ENCODE results near the gene KIF19. TPM values are rescaled to one million over a fixed set of nuclear protein-coding genes. Genes with fewer than 3 reads are reported as not detected.

The KIF19 gene
- total RNA-seq, 4 donors from 2014 or later: 0.65 to 0.91 (median 0.68) TPM; not detected in 1

DNA sequence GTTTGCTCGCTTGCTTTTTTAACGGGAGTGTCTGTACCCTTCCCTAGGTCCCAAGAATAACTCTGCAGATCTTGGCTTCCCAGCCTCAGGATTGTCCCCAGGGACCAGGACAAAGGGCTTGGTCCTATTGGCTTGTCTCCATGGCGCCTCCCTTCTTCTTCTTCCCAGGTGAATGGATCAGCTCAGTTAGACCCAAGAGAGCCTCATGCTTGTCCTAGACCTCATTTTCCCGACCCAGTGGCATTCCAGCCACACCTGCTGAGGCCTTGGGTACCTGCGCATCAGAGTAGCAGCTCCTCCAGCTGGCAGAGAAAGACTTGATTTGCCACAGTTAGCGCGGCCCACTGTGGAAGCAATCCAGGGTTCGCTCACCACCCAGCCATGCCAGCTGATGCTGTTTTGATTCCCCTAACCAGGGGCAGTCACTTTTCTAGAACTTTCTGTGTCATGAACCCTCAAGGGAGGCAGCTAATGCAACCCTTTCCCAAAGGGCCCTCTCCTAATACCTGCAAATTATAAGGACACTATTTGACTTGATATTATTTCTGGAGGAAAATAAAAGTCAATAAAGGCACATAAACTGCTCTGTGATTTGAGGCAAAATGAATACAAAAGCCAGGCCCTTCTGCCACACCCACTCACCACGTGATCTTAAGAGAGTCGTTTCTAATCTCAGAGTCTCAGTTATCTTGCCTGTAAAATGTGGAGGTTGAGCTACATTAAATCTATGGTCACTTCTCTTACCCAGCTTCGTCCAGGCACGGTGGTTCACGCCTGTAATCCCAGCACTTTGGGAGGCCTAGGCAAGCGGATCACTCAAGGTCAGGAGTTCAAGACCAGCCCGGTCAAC, 55.2 kb downstream of the KIF19 start:
- no peak for DNase-seq (ENCODE audit: low spot score in 2 of 2)
- TF ChIP-seq CTCF (IDR thresholded peaks at IDR 0.05) (no peak), POLR2A (IDR thresholded peaks at IDR 0.05) (no peak)
- intact Hi-C loops (cut with DNase I; ENCODE audit: low total_unique reads): no loop called here
- WGBS, 2 donors: 62 to 71% methylated on average over 15 of the region's 15 CpGs
- no peak overlapping the region for H3K4me3 ChIP-seq (ENCODE audit: low read depth, poor library complexity, severe bottlenecking)

- H3K4me3 ChIP-seq (ENCODE audit: low read depth, poor library complexity, severe bottlenecking): no peak overlapping the region
- DNase-seq (ENCODE audit: low spot score in 2 of 2): no peak
- intact Hi-C loops (cut with DNase I; ENCODE audit: low total_unique reads): no loop called here
- TF ChIP-seq POLR2A (IDR thresholded peaks at IDR 0.05) (no peak), CTCF (IDR thresholded peaks at IDR 0.05) (no peak)
- 85 to 86% methylated on average over 5 of the region's 5 CpGs for WGBS, 2 donors
Observed at GRCh38 chr17:74383141-74383540, 57.1 kb downstream of the KIF19 start.

- WGBS, 2 donors: 90 to 95% methylated on average over 3 of the region's 3 CpGs
- H3K4me3 ChIP-seq (ENCODE audit: low read depth, poor library complexity, severe bottlenecking): no peak overlapping the region
- DNase-seq (ENCODE audit: low spot score in 2 of 2): no peak
- no peak for TF ChIP-seq CTCF (IDR thresholded peaks at IDR 0.05)
- no peak for TF ChIP-seq POLR2A (IDR thresholded peaks at IDR 0.05)
- intact Hi-C loops (cut with DNase I; ENCODE audit: low total_unique reads): no loop called here
Observed at GRCh38 chr17:74385201-74385600, 59.2 kb downstream of the KIF19 start.

- no peak overlapping the region for H3K4me3 ChIP-seq (ENCODE audit: low read depth, poor library complexity, severe bottlenecking)
- WGBS, 2 donors: 57 to 61% methylated on average over 8 of the region's 8 CpGs
- intact Hi-C loops (cut with DNase I; ENCODE audit: low total_unique reads): no loop called here
- TF ChIP-seq CTCF (IDR thresholded peaks at IDR 0.05) (no peak), POLR2A (IDR thresholded peaks at IDR 0.05) (no peak)
- peak in 1 of 2 donors; percentile 21 for DNase-seq (ENCODE audit: low spot score in 2 of 2)
Observed at GRCh38 chr17:74386386-74386785, 60.4 kb downstream of the KIF19 start.

DNA sequence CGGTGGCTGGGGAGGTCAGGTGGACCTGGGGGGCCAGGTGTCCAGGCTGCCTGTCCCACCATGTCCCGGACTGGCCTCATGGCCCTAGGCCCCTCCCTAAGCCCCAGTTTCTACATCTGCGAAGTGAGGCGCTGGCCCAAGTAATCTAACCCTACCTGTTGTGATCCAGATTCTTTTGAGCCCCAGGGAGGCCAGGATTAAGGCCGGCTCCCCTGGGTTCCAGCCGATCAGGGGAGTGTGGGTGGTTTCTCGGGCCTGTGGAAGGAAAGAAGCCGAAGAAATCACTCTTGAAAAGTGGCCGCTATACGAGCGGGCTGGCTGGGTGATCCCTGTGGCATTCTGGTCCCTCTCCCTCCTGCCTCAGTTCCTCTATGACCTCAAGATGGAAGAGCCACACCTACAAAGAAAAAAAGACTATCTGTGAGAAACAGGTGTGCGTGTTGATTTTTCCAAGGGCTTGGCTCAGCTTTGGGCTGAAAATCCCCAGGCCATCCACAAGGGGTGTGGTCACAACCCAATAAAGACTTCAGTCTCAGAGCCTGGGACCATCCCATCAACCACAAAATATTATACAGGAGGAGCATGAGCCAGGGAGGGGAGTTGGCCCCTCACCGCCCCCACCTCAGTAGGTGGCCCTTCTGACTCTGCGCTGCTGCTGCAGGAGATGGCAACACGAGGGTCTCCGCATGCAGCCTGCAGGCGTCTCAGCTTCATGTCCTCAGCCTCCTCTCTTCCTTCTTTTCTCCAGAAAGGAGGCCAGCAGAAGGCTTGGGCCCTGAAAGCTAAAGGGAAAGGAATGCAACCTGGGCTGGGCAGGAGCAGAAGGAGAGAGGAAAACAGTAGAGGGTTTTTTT, 61.6 kb downstream of the KIF19 start:
- TF ChIP-seq CTCF (IDR thresholded peaks at IDR 0.05) (no peak), POLR2A (IDR thresholded peaks at IDR 0.05) (no peak)
- DNase-seq (ENCODE audit: low spot score in 2 of 2): no peak
- intact Hi-C loops (cut with DNase I; ENCODE audit: low total_unique reads): no loop called here
- WGBS, 2 donors: 53 to 71% methylated on average over 17 of the region's 17 CpGs
- H3K4me3 ChIP-seq (ENCODE audit: low read depth, poor library complexity, severe bottlenecking): no peak overlapping the region
